HFF-Myc (cell line): ENCODE data around the gene NR4A1.
A peak's percentile ranks its signal among the peaks of the same experiment; 100 is the strongest.

ENCODE experiments used
- DNase-seq: peaks from one replicate; pipeline ENCODE4 v3.0.0-alpha.2; 2011; ENCODE audit warnings: low read depth; ENCODE audit errors: extremely low read depth
- H3K4me3 ChIP-seq: replicated peaks from 2 replicates; pipeline ENCODE4 v1.5.1; 2011; ENCODE audit warnings: low read depth, mild to moderate bottlenecking, control low read depth, low read length
- CTCF ChIP-seq: IDR thresholded peaks from 2 replicates; pipeline ENCODE4 v1.5.1; 2012; ENCODE audit warnings: mild to moderate bottlenecking, low read depth, low read length, control low read depth; ENCODE audit errors: missing control alignments

NR4A1 gene

GRCh38 chr12:52050758-52051541, at the start of gene NR4A1:
Gene NR4A1 (plus strand): TSS chr12:52051442. CDS start chr12:52054329, 2,887 bp downstream.
- TF ChIP-seq CTCF = no peak
- peak within 1 kb of the TSS; percentile 55 for H3K4me3 ChIP-seq
- peak; percentile 46 for DNase-seq

DNA sequence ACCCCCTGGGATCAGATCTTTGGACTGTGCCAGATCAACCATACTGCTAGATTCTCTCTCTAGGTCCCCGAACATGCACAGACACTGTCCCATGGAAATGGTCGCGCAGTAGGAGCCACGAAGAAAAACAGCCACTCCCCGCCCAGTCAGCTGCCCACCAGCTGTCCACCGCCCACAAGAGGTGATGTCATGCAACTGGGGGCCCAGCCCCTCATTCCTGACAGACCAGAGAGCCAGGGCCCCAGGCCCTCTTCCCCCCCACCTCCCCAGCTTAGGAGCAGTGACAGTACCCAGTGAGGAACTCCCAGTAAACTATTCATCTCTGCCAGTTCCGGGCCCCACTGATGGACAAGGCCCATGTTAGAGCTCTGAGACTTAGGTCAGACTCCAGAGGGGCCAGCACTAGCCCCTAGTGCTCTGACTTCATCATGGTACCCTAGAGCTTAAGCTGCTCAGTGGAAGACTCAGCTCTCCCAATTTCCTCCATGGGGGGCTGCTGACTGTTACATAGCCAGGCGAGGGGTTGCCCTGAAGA, 48.2 kb upstream of the NR4A1 start:
- DNase-seq = no peak
- no peak for TF ChIP-seq CTCF
- H3K4me3 ChIP-seq = no peak overlapping the region

GRCh38 chr12:52003591-52003990, 47.7 kb upstream of the NR4A1 start:
- no peak overlapping the region for H3K4me3 ChIP-seq
- no peak for DNase-seq
- no peak for TF ChIP-seq CTCF

- H3K4me3 ChIP-seq = no peak overlapping the region
- DNase-seq = no peak
- TF ChIP-seq CTCF = peak; percentile 75
Observed at GRCh38 chr12:52004042-52004648, 47.1 kb upstream of the NR4A1 start.

GRCh38 chr12:52005218-52005902, 45.9 kb upstream of the NR4A1 start:
- no peak for TF ChIP-seq CTCF
- no peak overlapping the region for H3K4me3 ChIP-seq
- no peak for DNase-seq

DNA sequence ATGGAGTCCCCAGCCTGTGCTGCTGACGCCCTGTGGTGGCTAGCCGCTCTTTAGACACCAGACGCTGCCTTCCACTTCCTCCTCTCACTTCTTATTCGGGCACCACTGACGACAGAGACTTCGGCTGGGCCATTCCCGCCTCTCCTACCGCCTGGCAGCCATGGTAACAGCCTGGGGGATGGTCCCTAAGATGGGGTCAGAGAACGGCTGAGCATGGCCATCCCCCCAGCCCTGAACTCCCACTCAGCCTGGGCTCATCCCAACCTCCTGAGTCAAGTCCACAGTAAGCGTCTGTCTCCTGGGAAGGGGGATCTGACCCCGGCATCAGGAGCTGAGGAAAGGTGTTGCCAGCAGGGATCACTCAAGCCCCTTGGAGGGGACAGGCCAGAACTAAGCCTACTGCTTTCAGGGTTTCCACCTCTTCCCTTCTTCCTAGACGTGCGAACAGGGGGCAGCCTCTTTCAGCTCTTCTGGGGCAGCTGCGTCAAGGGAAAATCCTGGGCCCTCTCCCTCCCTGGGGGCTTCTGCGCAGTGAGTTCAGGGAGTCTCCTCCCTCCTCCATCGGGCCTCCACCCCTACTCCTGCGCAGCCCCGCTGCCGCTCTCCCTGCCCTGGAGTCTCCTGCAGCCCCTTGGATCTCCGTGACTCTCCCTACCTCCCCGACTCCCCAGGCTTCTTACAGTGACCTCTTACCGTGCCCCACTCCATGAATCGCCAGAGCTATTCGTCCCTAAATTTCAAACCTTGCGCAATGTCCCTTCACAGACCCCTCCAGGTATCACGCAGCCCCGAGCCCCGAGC, 45.1 kb upstream of the NR4A1 start:
- no peak for DNase-seq
- no peak for TF ChIP-seq CTCF
- H3K4me3 ChIP-seq = peak overlapping the region; percentile 52
